ENCODE results near the gene SEMA3D.

DNA sequence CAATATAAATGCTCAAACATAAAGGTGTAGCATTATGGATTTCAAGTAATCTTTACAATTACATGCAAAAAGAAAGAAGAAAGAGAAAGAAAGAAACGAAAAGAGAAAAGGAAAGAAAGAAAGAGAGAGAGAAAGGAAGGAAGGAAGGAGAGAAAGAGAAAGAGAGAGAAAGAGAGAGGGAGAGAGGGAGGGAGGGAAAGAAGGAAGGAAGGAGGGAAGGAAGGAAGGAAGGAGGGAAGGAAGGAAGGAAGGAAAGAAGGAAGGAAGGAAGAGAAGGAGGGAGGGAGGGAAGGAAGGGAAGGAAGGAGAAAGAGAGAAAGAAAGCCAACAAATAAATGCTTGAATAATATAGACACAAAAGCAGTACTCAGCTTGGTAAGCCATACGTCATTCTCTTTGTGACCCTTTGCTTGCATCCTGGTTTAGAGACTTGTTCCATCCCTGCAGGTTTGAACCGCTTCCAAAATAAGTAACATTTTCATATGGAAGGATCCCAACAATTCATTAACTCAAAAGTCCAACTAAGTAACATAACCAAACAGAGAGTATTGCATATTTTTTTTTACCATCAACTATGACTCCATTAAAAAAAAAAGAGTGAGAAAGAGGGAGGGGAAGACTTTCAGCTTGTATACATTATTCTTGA, 95.8 kb downstream of the SEMA3D start:
- TF ChIP-seq, protein P1, sequence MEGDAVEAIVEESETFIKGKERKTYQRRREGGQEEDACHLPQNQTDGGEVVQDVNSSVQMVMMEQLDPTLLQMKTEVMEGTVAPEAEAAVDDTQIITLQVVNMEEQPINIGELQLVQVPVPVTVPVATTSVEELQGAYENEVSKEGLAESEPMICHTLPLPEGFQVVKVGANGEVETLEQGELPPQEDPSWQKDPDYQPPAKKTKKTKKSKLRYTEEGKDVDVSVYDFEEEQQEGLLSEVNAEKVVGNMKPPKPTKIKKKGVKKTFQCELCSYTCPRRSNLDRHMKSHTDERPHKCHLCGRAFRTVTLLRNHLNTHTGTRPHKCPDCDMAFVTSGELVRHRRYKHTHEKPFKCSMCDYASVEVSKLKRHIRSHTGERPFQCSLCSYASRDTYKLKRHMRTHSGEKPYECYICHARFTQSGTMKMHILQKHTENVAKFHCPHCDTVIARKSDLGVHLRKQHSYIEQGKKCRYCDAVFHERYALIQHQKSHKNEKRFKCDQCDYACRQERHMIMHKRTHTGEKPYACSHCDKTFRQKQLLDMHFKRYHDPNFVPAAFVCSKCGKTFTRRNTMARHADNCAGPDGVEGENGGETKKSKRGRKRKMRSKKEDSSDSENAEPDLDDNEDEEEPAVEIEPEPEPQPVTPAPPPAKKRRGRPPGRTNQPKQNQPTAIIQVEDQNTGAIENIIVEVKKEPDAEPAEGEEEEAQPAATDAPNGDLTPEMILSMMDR (conservative IDR thresholded peaks at IDR 0.05; ENCODE audit: low read depth, low read length): no peak
- TF ChIP-seq EZH2 (IDR thresholded peaks at IDR 0.05; ENCODE audit: borderline replicate concordance, low read depth, low read length, poor library complexity, severe bottlenecking): no peak

Measured in A673 (cell line).